ENCODE measurements around the gene PBX1.

Gene PBX1

DNA sequence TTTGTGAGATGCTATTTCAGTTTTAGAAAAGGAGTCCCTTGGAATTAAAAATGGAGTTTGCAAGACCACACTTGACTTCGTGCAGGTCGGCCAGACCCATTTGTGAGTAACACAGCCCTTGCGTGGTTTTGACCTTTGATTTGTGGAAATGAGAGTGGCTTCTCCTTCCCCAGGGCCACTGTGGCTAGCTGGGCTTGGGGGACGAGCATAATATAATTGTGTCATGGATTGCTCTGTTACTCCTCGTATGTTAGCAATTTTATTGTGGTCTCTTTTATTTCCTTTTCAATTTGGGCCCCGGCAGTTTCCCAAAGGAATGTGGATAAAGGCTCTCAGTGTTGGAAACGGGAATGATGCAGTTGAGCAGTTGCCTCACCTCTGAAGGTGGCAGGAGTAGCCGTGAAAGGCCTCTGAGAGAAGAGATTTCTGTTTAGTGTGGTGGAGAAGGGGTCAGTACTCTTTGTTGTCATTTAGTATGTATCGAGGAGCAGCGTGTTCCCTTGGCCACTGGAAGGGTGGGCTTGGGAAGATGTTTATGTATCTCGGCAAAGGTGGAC is 194.6 kb downstream of the PBX1 start:
- DNase-seq (ENCODE audit: low read depth in 1 of 2, low spot score in 1 of 2): no peak

DNA sequence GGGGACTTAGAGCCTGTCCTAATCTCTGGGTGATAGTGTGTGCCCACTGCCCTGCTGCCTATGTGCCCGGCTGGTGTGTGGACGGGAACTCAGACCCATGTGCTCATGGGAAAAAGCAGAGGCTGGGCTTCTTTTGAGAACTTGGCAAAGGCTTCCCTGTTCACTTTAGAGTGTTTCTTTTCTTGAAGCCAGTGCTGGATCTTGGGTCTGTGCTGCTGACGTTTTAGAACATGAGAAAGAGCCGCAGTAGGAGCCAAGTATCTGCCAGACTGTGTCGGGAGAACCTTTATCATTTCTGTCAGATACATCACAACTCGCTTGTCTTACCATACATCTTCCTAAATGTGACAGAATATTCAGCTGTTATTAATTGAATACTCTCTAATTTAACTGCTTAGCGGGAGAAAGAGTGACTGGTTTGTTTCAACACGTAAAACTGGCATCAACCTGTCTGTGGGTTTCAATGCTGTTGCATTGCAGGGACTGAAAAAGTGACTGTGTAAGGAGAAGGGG is 195.2 kb downstream of the PBX1 start:
- DNase-seq (ENCODE audit: low read depth in 1 of 2, low spot score in 1 of 2): no peak

DNA sequence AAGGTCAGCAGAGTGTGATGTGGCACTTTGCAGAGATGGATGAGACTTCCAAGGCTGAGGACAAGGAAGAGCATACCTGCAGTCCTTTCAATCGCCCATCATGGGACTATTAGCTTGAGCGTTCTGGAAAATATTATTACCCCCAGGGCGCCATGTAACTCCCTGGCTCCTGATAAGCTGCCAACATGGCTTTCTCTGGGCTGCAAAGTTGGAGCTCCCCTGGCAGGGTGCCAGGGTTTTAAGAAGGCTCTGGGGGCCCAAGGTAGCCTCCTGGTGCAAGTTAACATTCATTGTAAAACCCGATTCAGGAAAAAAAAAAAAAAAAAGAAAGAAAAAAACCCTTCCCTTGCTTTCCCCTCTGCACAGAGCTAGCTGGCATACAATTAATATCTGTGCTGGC is 196.7 kb downstream of the PBX1 start:
- no peak for DNase-seq (ENCODE audit: low read depth in 1 of 2, low spot score in 1 of 2)

DNA sequence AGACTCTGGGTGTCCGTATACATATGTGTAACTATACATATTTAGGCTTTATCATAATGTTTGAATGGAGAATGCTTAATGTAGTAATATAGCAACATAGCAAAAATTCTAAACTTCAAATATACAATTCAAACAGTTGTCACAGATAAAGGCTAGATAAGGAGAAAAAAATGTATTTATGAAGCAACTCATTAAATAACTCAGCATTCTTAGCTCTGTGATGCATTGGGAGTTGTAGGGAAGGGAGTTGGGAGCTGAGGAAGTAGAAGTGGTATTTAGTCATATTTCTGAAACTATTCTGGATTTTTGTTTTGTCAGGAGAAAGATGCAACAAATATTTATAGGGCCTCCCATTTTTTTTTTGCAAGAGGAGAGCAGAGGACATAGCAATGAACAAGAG is 197.8 kb downstream of the PBX1 start:
- no peak for DNase-seq (ENCODE audit: low read depth in 1 of 2, low spot score in 1 of 2)

DNA sequence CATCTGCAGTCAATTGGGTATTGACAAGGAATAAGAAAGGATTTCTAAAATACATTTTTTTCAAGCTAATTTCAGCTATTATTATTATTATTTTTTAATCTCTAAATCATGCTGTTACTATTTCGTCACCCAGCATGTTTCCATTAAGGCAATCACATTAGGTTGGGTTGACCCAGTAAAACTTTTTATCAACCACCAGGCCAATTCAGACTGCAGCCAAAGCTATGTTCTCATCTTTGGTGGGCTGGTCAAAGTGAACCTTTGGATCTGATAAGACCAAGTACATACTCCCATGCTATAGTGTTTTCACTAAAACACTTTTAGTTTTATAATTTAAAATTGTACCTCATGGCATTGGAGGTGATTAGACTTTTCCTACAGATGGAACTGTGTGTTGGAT is 198.6 kb downstream of the PBX1 start:
- no peak for DNase-seq (ENCODE audit: low read depth in 1 of 2, low spot score in 1 of 2)

DNA sequence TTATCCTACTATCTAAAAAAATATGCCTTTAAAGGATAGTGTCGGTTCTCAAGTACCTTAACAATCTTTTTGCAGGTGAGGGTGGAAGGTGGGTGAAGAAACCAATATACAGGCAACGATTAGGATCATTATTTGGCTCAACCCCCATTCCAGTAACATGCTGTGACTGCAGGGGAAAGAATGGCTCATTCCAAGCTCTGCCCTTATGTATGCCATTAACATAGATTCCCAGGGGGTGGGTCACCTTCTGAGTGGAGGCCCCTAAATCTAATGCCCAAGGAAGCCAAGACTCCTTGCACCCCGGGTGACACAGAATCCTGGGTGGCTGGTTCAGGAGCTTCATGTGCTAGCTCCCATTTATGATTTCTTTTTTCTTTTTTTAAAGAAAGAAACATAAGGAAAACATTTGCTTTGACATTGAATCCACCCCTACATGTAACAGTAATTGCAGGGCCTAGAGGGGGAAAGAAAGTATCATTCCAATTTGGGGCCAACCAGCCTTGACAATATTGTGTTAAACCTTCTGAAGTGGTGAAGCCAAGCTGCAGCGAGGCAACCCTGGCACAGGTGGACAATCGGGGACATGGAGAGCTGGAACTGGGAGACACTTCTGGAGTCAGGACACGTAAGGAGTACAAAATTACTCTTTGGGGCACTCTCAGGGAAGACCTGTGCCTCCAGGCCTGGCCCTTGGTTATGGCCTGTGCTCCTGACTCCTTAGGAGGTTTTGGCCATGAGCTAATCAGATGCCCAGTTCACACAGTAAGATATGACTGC is 200.3 kb downstream of the PBX1 start:
- no peak for DNase-seq (ENCODE audit: low read depth in 1 of 2, low spot score in 1 of 2)

DNA sequence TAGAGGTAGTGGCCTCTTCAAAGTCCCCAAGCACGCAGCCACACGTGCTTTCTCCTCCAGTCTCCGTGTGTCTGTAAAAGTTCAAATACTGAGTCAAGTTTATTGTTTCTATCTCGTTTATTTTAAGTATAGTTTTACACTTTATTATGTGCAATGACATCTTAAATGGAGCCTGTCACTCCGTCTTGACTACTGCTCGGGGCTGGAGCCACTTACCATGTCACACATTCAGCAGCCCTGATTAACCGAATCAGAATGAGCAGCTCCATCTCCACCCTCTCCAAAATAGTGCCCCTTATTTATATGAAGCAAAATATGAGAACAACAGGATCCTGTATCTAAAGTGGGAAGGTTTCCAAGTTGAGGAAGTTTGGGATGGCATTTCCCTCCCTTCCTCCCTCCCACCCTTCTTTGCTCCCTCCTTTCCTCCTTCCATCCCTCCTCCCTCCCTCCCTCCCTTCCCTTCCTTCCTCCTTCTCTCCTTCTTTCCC is 201.0 kb downstream of the PBX1 start:
- no peak for DNase-seq (ENCODE audit: low read depth in 1 of 2, low spot score in 1 of 2)

GRCh38 chr1:164760569-164760968 is 201.6 kb downstream of the PBX1 start:
- no peak for DNase-seq (ENCODE audit: low read depth in 1 of 2, low spot score in 1 of 2)

DNA sequence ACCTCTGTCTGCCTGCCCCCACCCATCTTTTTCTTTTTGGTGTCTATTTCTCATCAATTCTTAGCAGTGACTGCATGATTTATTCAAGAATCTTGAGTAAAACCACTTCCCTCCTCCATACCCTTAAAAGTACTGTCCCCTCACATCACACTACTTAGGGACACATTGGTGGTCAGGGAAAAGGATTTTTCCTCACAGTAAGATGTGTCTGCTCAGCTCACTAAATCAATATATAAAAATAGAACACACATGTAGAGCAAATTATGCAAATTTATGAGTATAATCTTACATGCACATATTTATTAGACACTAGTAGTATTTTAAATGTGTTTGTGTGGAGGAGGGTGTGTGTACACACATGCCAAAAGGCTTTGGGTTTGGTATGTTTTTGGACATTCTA is 202.0 kb downstream of the PBX1 start:
- no peak for DNase-seq (ENCODE audit: low read depth in 1 of 2, low spot score in 1 of 2)

- no peak for DNase-seq (ENCODE audit: low read depth in 1 of 2, low spot score in 1 of 2)
Measured at GRCh38 chr1:164763098-164763497, 204.1 kb downstream of the PBX1 start.

DNA sequence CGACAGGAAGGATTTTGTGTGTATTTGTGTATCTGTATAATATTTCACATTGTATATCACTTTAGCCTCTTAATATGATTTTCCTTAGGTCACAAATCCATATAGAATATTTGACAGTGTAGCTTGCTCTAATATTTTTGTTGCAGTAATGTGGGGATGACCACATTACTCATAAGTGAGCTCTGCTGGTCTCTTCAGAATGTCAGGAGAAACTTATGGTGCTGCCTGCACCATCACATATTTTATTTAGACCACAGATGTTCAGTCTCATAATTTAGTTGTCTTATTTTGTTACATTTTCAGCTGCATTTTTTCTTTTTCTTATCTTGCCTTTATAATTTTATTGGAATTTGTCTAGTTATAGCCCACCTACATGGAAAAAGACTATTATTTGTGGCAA is 205.3 kb downstream of the PBX1 start:
- DNase-seq (ENCODE audit: low read depth in 1 of 2, low spot score in 1 of 2): no peak

GRCh38 chr1:164765557-164765956 is 206.6 kb downstream of the PBX1 start:
- DNase-seq (ENCODE audit: low read depth in 1 of 2, low spot score in 1 of 2): no peak

DNA sequence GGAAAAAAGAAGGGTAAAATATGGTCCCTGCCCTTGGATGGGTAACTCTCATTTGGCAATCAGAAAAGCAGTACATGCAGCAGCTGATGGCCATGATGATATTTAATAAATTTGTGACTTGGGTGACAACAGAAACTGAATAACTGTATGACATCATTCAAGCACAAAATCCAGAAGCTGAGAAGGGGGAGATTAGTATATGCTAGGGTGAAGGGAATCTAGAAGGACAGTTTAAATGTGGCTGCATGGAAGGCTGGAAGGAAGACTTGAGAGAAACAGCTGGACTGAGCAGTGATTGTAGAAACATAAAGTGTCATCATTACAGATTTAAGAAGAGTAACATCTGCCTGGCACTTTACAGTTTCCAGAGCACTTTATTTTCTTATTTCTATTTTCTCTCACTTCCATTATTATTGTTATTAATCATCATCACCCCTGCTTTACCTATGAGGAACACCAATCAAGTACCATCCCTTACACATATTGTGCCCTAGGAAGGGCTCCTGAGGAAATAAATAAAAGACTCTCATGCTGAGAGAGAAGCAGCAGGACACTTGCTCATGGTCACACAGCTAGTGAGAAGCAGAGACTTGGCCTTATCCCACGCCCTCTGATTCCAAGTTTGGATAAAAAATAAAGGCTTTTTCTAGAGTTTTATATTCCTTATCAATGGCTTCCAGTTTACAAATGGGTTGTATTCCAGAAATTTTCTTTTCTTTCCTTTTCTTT is 207.2 kb downstream of the PBX1 start:
- no peak for DNase-seq (ENCODE audit: low read depth in 1 of 2, low spot score in 1 of 2)

DNA sequence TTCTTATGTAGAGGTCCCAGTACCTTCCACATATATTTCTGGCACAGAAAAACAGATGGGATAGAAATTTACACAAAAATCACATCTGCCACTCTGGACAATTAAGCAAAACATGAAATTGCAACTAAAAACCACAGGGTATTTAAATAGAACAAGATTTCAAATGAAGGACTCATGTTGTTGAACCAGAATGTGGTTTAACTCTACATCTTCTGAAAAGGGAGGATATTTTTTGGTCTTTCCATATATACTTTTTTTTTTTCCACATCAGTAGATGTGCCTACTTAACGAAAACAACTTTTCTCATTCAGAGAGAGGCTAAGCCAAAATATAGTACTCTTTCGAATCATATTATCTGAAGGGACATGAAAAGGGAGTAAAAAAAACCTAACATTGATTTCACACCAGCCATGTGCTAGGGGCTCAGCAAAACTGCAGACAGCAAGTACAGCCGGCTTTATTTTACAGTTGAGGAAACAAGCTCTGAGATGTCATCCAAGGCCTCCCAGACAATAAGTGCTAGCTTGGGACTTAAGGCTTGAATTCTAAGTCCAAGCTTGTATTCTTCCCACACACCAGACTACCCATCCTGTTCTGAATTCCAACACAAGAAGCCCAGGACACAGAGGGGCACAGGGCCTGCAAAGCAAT is 208.9 kb downstream of the PBX1 start:
- DNase-seq (ENCODE audit: low read depth in 1 of 2, low spot score in 1 of 2): no peak

DNA sequence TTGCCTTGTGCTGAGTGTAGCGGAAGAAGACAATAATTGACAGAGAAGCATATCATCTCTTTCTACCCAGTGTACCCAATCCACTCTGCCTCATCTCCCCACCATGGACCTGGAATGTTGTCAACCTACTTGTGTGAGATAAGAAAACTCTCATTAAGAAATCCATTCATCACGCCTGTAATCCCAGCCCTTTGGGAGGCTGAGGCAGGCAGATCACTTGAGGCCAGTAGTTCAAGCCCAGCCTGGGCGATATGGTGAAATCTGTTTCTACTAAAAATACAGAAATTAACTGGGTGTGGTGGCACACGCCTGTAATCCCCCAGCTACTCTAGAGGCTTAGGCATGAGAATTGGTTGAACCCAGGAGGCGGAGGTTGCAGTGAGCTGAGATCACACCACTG is 209.6 kb downstream of the PBX1 start:
- no peak for DNase-seq (ENCODE audit: low read depth in 1 of 2, low spot score in 1 of 2)

- no peak for DNase-seq (ENCODE audit: low read depth in 1 of 2, low spot score in 1 of 2)
Measured at GRCh38 chr1:164769486-164770130, 210.6 kb downstream of the PBX1 start.

- DNase-seq (ENCODE audit: low read depth in 1 of 2, low spot score in 1 of 2): no peak
Measured at GRCh38 chr1:164770131-164770529, 211.1 kb downstream of the PBX1 start.

GRCh38 chr1:164771041-164771618 is 212.1 kb downstream of the PBX1 start:
- no peak for DNase-seq (ENCODE audit: low read depth in 1 of 2, low spot score in 1 of 2)

DNA sequence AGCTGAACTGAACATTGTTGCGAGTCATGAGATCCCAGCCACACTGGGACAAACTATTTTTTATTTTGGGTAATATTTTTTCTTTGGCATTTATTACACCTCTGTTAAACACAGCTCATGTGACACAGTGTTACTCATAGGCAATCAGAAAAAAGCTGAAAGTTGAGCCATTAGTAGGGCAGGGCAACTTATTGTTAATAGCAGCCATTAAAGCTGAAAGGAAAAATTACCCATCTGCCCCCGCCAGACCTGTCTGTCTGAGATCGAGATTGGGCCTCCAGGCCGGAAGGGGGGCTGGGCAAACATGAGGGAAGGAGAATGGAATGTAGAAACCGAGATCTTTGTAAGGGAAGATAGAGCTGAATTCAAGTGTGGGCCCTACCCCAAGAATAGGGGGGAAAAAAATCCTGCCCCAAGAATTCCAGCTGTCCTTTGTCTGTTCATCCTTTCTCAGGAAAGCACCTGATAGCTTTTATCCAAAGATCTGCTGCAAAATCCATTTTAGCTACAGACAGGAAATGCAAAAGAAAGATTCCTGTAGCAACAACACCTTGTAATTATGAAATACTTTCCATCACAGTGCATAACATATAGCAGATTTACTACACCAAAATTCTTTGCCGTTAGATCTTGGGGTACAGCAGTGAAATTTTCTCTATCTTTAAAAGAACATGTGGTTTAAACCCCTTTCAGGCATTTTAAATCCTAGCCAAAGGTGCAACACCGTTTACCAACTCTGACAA is 212.8 kb downstream of the PBX1 start:
- no peak for DNase-seq (ENCODE audit: low read depth in 1 of 2, low spot score in 1 of 2)

GRCh38 chr1:164772635-164773034 is 213.7 kb downstream of the PBX1 start:
- no peak for DNase-seq (ENCODE audit: low read depth in 1 of 2, low spot score in 1 of 2)

Measured in stimulated activated CD4-positive, alpha-beta T cell treated with anti-CD3 and anti-CD28 coated beads, Interleukin-15, amount 100 ng/mL, for 1 hour (primary cell).